ENCODE data around the gene TLCD3B. TPM values are rescaled to one million over a fixed set of nuclear protein-coding genes. Genes with fewer than 3 reads are reported as not detected.

Gene TLCD3B
- total RNA-seq, 1 donor = not detected

- DNase-seq (ENCODE audit: low read depth) = no peak
- no peak overlapping the region for H3K4me3 ChIP-seq (ENCODE audit: low read depth, low read length)
Measured at GRCh38 chr16:30060836-30061554, 29.9 kb upstream of the TLCD3B start.

GRCh38 chr16:30060346-30060745 is 29.3 kb upstream of the TLCD3B start:
- H3K4me3 ChIP-seq (ENCODE audit: low read depth, low read length) = no peak overlapping the region
- peak; percentile 37 for DNase-seq (ENCODE audit: low read depth)
- TF ChIP-seq, protein P1, sequence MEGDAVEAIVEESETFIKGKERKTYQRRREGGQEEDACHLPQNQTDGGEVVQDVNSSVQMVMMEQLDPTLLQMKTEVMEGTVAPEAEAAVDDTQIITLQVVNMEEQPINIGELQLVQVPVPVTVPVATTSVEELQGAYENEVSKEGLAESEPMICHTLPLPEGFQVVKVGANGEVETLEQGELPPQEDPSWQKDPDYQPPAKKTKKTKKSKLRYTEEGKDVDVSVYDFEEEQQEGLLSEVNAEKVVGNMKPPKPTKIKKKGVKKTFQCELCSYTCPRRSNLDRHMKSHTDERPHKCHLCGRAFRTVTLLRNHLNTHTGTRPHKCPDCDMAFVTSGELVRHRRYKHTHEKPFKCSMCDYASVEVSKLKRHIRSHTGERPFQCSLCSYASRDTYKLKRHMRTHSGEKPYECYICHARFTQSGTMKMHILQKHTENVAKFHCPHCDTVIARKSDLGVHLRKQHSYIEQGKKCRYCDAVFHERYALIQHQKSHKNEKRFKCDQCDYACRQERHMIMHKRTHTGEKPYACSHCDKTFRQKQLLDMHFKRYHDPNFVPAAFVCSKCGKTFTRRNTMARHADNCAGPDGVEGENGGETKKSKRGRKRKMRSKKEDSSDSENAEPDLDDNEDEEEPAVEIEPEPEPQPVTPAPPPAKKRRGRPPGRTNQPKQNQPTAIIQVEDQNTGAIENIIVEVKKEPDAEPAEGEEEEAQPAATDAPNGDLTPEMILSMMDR (IDR thresholded peaks at IDR 0.05; ENCODE audit: insufficient read depth, low read depth, low read length) = no peak

More at GRCh38 chr16:30060836-30061554, 29.9 kb upstream of the TLCD3B start:
- TF ChIP-seq, protein P1 (IDR thresholded peaks at IDR 0.05; ENCODE audit: insufficient read depth, low read depth, low read length) = no peak

GRCh38 chr16:30054959-30055553 is 24.0 kb upstream of the TLCD3B start:
- TF ChIP-seq, protein P1 (IDR thresholded peaks at IDR 0.05; ENCODE audit: insufficient read depth, low read depth, low read length) = peak; percentile 66
- no peak overlapping the region for H3K4me3 ChIP-seq (ENCODE audit: low read depth, low read length)
- DNase-seq (ENCODE audit: low read depth) = peak; percentile 28

- peak overlapping the region; percentile 15 for H3K4me3 ChIP-seq (ENCODE audit: low read depth, low read length)
- TF ChIP-seq, protein P1 (IDR thresholded peaks at IDR 0.05; ENCODE audit: insufficient read depth, low read depth, low read length) = no peak
- no peak for DNase-seq (ENCODE audit: low read depth)
Measured at GRCh38 chr16:30054451-30054850, 23.4 kb upstream of the TLCD3B start.

GRCh38 chr16:30053376-30054015 is 22.4 kb upstream of the TLCD3B start:
- DNase-seq (ENCODE audit: low read depth) = peak; percentile 51
- H3K4me3 ChIP-seq (ENCODE audit: low read depth, low read length) = peak overlapping the region; percentile 86
- TF ChIP-seq, protein P1 (IDR thresholded peaks at IDR 0.05; ENCODE audit: insufficient read depth, low read depth, low read length) = no peak

DNA sequence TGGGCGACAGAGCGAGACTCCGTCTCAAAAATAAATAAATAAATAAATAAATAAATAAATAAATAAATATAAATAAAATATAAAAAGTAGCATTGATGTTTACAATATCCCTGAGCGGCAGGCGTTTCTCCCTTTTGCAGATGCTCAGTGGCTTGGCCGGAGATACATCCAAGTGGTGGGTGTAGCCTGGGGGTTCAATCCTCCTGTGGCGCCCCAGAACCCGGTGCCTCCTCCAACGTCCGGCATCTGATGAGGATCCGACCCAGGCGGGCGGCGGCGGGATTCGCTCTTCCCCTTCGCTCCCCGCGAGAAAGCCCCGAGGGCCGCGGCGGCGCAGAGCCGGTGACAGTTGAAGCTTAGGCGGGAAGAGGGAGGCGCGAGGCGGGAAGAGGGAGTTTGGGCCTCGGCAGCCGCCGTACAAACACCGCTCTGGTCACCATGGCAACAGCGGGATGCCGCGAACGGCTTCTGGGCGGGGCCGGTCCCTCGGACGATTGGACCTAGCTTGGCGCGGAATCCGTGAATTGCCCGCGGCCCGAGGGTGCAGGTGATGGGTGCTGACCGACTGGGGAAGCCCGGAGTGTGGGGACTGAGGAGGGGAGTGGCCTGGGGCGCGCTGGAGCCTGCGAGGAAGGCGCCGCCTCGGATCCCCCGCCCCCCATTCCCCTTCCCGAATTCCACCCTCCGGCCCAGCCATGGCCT is 21.8 kb upstream of the TLCD3B start:
- H3K4me3 ChIP-seq (ENCODE audit: low read depth, low read length) = peak overlapping the region; percentile 86
- DNase-seq (ENCODE audit: low read depth) = peak; percentile 90
- TF ChIP-seq, protein P1 (IDR thresholded peaks at IDR 0.05; ENCODE audit: insufficient read depth, low read depth, low read length) = no peak

Measured in fibroblast of villous mesenchyme (primary cell).